Ovary (tissue), 3 donors: Measurements from ENCODE around the gene JADE3.

Experiments used
- POLR2A ChIP-seq: fragments of 450-650 bp; IDR thresholded peaks from one replicate; pipeline ENCODE4 v1.6.1; 2017; ENCODE audit warnings: antibody characterized with exemption, mild to moderate bottlenecking, moderate library complexity
- TF ChIP-seq, protein P1 (sequence below), 3 donors: fragments of 450-650 bp in 2 of 3; fragments of 200-600 bp in 1 of 3; IDR thresholded peaks; one replicate each; pipeline versions ENCODE4 v1.5.1 to v1.8.0; 2016 to 2022; ENCODE audit warnings: antibody characterized with exemption in 3 of 3, mild to moderate bottlenecking in 1 of 3
- donor health status: DM: no; HTN: no; CAD: no.

GRCh38 chrX:46953597-46953996 is 41.4 kb downstream of the JADE3 start:
- TF ChIP-seq POLR2A = no peak
- TF ChIP-seq, protein P1, sequence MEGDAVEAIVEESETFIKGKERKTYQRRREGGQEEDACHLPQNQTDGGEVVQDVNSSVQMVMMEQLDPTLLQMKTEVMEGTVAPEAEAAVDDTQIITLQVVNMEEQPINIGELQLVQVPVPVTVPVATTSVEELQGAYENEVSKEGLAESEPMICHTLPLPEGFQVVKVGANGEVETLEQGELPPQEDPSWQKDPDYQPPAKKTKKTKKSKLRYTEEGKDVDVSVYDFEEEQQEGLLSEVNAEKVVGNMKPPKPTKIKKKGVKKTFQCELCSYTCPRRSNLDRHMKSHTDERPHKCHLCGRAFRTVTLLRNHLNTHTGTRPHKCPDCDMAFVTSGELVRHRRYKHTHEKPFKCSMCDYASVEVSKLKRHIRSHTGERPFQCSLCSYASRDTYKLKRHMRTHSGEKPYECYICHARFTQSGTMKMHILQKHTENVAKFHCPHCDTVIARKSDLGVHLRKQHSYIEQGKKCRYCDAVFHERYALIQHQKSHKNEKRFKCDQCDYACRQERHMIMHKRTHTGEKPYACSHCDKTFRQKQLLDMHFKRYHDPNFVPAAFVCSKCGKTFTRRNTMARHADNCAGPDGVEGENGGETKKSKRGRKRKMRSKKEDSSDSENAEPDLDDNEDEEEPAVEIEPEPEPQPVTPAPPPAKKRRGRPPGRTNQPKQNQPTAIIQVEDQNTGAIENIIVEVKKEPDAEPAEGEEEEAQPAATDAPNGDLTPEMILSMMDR (IDR thresholded peaks at IDR 0.05) = no peak
